Lung (tissue), 12 donors: ENCODE data around the gene CLEC14A. TPM values are rescaled to one million over a fixed set of nuclear protein-coding genes. Genes with fewer than 3 reads are reported as not detected.
A peak's percentile ranks its signal among the peaks of the same experiment; 100 is the strongest.

Source experiments
- ATAC-seq: fragments of 200-7000 bp; cut with Tn5 transposase; one replicate; pipeline ENCODE4 v1.9.1; 2020; ENCODE audit warnings: moderate number of reproducible peaks; ENCODE audit not compliant: insufficient read depth, low FRiP score
- DNase-seq, 3 donors: peaks; one replicate each; pipeline ENCODE4 v3.0.0-alpha.2; 2013 to 2017
- H3K27ac ChIP-seq, 2 donors: one replicate each; pipeline ENCODE4 v1.5.1; 2013; ENCODE audit warnings: mild to moderate bottlenecking in 2 of 2, moderate library complexity in 2 of 2, control low read depth in 1 of 2, inconsistent platforms in 1 of 2, low read depth in 1 of 2, low read length in 1 of 2
- H3K27me3 ChIP-seq, 3 donors: one replicate each; pipeline ENCODE4 v1.5.1; 2013; ENCODE audit warnings: low read length in 2 of 3; ENCODE audit not compliant: control insufficient read depth in 3 of 3, insufficient read depth in 3 of 3
- H3K36me3 ChIP-seq, 4 donors: one replicate each; pipeline ENCODE4 v1.5.1; 2013; ENCODE audit warnings: low read length in 4 of 4, mild to moderate bottlenecking in 1 of 4, moderate library complexity in 1 of 4; ENCODE audit not compliant: control insufficient read depth in 4 of 4, insufficient read depth in 4 of 4
- H3K4me1 ChIP-seq, 5 donors: one replicate each; pipeline ENCODE4 v1.5.1; 2013; ENCODE audit warnings: low read length in 5 of 5, mild to moderate bottlenecking in 2 of 5, moderate library complexity in 1 of 5; ENCODE audit not compliant: control insufficient read depth in 5 of 5, insufficient read depth in 5 of 5
- H3K4me3 ChIP-seq: one replicate; pipeline ENCODE4 v1.5.1; 2013; ENCODE audit warnings: mild to moderate bottlenecking, control low read depth, moderate library complexity
- H3K9ac ChIP-seq, 2 donors: one replicate each; pipeline ENCODE4 v1.5.1; 2013; ENCODE audit warnings: low read length in 2 of 2, control low read depth in 1 of 2; ENCODE audit not compliant: insufficient read depth in 1 of 2
- H3K9me3 ChIP-seq, 4 donors: one replicate each; pipeline ENCODE4 v1.5.1; 2013; ENCODE audit warnings: low read length in 3 of 4, mild to moderate bottlenecking in 1 of 4, moderate library complexity in 1 of 4; ENCODE audit not compliant: control insufficient read depth in 4 of 4, insufficient read depth in 3 of 4
- CTCF ChIP-seq: IDR thresholded peaks from 2 replicates; pipeline ENCODE4 v1.5.1; 2012; ENCODE audit warnings: mild to moderate bottlenecking; ENCODE audit errors: control extremely low read depth, extremely low read depth
- WGBS, 2 donors: extraction: QIAGEN DNeasy Blood & Tissue Kit; methylation state at CpG; one replicate each; pipeline ENCODE4 v1.1.7; 2013; 5-methylcytosine and 5-hydroxymethylcytosine counted together
- polyA plus RNA-seq, 2 donors: library from polyadenylated mRNA; stranded (reverse); fragments of 200-250 nt; gene quantifications; one replicate each; pipeline ENCODE4 v1.2.1, GENCODE V29; 2013
- total RNA-seq, 2 donors: library from RNA; depleted of rRNA in 1 of 2; stranded (reverse); fragments of >200 nt in 1 of 2; gene quantifications; one replicate each; pipeline ENCODE4 v1.2.1, GENCODE V29; 2014 to 2021
- donor health status: control.
- donor health status: control.
- donor health status: Bipolar disorder and iron deficiency.
- donor health status: healthy.
- donor health status: DM: yes; HTN: yes; CAD: no.

Gene CLEC14A
- total and polyA plus RNA-seq, 4 donors, result 28.4 to 97.7 (median 83.3) TPM

GRCh38 chr14:38212111-38212510, 43.8 kb downstream of the CLEC14A start:
- Histone ChIP-seq H3K9me3 (peaks cover 0 to 6% (median 0%) of the 10 kb centered on the region in 4 donors), H3K4me3 (no peak overlapping the region), H3K27ac (no peak overlapping the region), H3K27me3 (peaks cover 4 to 56% (median 52%) of the 10 kb centered on the region in 3 donors), H3K9ac (no peak overlapping the region), H3K36me3 (no peaks in the 10 kb centered on the region), H3K4me1 (peaks cover 0 to 39% (median 14%) of the 10 kb centered on the region in 5 donors)
- TF ChIP-seq CTCF, result no peak
- DNase-seq (no peak), ATAC-seq (no peak)

- Histone ChIP-seq H3K27ac (peak overlapping the region in 1 of 2 donors; percentile 23), H3K9ac (no peak overlapping the region)
- no peak for ATAC-seq
These were observed 44.6 kb downstream of the CLEC14A start for GRCh38 chr14:38211255-38211735.

GRCh38 chr14:38210587-38211216, 45.2 kb downstream of the CLEC14A start:
- Histone ChIP-seq H3K4me1 (peaks cover 0 to 39% (median 14%) of the 10 kb centered on the region in 5 donors), H3K9me3 (peaks cover 0 to 8% (median 2%) of the 10 kb centered on the region in 4 donors), H3K36me3 (no peaks in the 10 kb centered on the region), H3K27ac (peak overlapping the region in 1 of 2 donors; percentile 12), H3K9ac (no peak overlapping the region), H3K27me3 (peaks cover 4 to 56% (median 52%) of the 10 kb centered on the region in 3 donors), H3K4me3 (peak overlapping the region; percentile 46)
- 2 to 3% methylated on average over 29 of the region's 29 CpGs for WGBS, 2 donors
- TF ChIP-seq CTCF, result no peak
- DNase-seq (peak; percentile 58 to 63 (median 62)), ATAC-seq (no peak)

More at GRCh38 chr14:38211255-38211735, 44.6 kb downstream of the CLEC14A start:
- Histone ChIP-seq H3K4me1 (peaks cover 0 to 39% (median 14%) of the 10 kb centered on the region in 5 donors), H3K9me3 (peaks cover 0 to 6% (median 0%) of the 10 kb centered on the region in 4 donors), H3K4me3 (peak overlapping the region; percentile 45), H3K36me3 (no peaks in the 10 kb centered on the region), H3K27me3 (peaks cover 4 to 56% (median 52%) of the 10 kb centered on the region in 3 donors)
- 5 to 6% methylated on average over 34 of the region's 34 CpGs for WGBS, 2 donors
- peak in 1 of 3 donors; percentile 14 for DNase-seq
- TF ChIP-seq CTCF, result no peak
